NOMO-1 treated with dmso at 0.1 percent for 144 hours (cell line): ENCODE results near the gene LMX1B.
"Not testable (repeated sequence)": the region's sequence is repeated elsewhere in the genome, so short reads cannot be mapped to it uniquely, and the experiment has no call there.

ENCODE experiments used
- DNase-seq: peaks from one replicate; lab custom pipeline; 2025; ENCODE audit not compliant: unreplicated experiment; lab: John Stamatoyannopoulos, UW

The LMX1B gene

DNA sequence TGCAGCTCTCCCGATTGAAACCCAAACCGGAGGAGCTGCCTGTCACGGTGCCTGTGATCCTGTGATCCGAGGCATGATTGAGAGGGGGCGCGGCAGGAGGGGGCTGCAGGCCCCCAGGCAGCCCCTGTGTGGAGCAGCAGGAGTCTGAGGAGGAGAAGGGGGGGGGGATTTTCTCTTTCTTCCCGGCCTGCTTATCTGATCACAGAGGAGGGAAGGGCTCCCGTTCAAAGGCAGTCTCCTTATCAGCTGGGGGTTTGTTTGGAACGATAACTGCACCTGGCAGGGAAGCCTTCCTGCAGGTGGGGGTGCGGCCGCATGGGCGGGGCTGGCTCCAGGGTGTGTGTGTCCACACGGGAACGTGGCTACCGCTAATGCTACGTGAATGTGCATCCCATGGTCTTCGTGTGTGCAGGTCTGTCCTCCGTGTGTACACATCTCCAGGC is 38.4 kb downstream of the LMX1B start:
- DNase-seq = no peak

DNA sequence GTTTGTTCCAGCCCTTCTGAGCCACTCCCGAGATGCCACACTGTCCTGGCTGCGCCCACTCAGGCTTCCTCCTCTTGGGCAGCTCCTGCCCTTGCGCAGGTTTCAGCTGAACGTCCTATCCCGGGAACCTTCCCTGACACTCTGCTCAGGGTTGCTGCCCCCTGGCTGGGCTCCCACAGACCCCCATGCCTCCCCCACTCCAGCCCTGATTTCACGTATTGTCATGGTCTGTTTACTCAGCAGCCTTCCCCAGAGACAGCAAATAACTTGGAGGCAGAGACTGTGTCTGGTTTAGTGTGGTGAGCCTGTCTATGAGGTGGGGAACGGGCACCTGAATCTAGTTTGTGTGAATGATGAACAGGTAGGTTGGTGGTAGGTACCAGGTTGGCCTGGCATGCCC is 40.4 kb downstream of the LMX1B start:
- DNase-seq = no peak

DNA sequence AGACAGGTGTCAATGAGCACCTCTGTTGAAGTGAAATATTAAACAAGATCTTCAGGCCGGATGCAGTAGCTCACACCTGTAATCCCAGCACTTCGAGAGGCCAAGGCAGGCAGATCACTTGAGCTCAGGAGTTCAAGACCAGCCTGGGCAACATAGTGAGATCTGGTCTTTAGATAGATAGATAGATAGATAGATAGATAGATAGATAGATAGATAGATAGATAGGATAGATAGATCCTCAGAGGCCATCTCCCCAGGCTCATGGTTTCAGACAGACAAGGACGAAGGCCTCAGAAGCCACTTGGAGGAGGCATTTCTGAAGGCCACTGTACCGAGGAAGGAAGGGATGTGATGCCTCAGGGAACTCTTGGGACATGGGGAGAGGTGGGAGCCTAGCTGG is 42.5 kb downstream of the LMX1B start:
- not testable (repeated sequence) for DNase-seq

DNA sequence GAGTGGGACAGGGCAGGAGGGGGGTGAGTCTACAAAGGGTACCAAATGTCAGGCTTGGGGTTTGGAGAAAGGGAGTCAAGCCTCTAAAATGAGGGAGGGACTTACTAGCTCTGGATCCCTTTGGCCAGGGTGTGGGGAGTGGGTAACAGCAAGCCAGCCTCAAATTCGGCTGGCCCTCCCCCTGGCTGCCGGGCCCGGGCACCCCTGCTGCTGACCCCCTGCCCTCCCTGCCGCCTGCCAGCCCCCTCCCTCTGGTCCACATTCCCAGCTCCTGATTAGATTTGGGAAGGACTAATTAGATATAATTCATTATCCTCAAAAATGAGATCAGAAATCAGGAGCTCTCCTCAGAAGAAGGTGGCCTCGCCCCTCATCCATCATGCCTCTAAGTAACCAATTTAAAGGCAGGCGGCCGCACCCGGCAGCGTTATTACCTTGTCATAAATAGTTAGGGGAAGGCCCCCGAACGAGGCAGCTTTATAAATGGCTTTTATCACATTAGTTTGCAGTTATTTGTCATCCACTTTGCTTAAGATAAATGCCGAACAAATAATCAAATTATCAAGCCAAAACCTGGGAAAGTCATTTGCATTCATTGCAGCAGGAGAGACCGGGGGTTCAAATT is 44.6 kb downstream of the LMX1B start:
- DNase-seq = no peak

DNA sequence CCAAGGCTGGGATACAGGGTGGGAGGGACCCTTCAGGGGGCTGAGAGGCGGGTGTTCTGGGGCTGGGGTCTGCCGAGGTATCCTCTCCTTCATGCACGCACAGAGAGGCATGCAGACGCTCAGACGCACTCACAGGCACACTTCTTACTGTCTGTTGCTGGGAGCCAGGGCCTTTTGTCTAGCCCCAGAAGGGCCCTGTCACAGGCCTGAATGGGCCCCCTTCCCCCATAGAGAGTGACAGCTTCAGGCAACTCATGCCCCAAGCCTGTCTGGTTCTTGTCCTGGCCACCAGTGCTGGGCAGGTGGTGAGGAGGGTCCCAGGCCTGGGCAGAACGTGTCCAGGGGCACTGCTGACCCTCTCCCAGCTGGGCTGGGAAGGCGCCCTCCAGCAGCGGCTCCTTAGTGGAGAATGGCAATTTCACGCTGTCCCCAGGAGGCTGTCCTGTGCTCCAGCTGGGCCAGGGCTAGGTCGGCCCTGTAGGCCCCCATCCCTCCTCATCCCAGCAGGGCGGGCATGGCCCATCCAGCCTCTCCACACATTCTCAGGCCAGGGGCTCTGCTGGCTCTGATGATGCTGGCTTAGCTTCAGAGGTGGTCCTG is 45.3 kb downstream of the LMX1B start:
- DNase-seq = no peak

DNA sequence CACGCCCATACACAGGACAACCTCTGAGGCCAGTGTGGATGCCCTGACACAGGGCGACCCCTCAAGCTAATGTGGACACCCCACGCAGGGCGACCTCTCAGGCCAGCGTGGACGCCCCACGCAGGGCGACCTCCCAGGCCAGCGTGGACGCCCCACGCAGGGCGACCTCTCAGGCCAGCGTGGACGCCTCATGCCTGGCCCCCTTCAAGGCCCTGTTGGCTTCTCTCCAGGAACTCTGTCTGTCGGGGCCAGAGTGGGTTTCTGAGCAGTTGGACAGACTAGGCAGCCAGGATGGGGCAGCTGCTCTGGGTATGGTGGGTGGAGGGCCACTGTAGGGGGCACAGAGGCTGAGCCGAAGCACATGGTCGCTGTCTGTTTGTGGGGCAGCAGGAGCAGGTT is 47.4 kb downstream of the LMX1B start:
- no peak for DNase-seq

DNA sequence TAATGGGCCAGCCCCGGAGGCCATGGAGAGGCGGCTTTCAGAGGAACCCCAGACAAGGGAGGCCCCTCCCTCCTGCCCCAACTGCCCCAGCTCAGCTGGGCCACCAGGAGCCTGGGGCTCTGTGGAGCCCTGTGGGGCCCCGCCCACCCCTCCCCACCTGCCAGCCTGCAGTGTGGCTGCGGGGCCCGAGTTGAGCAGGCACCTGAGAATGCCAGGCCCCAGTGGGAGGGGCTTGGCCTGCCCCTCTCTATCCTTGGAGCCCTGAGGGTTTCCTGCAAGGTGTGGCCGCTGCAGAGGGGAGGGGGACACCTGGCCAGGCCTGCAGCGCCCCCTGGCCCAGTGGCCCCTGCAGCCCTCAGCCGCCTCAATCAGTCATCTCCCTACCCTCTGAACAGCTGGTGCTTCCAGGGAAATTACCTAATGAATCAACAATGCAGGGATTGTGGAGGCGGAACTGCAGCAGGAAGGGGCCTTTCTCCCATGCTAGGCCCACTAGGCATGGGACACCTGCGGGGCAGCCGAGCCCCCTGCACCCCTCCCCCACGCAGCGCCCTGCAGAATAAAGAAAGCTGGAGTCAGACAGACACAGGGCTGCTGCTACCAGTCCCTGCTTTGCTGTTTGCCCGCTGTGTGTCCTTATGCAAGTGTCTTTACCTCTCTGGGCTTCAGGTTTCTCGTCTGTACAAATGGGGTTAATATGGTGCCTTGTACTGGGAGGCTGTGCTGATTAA is 48.0 kb downstream of the LMX1B start:
- DNase-seq = no peak

DNA sequence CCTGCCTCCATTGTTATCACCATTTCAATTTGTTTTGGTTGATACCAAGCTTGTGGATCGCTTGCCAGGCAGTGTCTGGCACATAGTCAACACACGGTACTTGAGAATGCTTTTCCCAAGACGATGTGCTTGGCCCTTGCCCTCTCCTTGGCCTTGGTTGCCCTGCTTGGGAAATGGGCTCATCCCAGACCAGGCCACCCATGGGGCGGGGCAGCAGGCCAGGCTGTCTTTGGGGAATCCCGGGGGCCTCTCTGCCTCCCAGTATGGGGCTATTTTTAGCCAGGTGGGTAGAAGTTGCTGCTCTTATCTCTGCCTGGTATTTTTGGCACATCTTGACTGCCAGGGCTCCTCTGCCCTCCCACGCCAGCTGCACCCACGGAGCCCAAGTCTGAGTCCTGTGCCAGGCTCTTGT is 49.9 kb downstream of the LMX1B start:
- DNase-seq = no peak

DNA sequence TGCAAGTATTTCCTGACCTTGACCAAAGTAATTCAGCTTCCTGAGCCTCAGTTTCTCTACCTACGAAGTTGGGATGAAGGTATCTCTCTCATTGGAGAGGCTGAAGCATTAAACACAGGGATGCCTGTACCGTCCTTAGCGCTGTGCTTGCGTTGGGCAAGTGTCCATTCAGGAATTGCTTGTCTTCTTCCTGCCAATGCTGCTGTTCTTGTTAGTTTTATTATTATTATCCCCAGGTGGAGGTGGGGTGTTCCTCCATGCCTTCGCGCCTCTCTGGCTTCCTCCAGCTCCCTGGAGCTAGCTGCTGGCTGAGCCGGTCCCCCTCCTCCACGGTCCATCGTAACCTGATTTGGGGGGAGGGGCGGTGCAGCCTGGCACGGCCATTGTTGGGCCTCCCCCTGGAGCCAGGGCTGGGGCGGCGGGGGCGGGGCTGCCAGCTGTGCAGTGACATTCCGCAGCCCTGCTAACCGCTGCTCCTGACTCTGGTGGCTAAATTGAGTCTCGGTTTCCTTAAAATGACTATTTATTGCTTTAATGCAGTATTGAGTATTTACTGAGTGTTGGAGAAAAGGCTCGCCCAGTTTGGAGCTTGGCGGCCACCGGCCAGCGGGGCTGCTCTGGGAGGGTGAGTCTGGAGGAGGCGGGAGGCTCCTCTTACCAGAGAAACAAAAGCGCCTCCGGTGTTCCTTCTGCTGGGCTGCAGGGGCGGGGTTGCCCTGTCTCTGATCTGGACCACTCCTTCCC is 51.3 kb downstream of the LMX1B start:
- no peak for DNase-seq

DNA sequence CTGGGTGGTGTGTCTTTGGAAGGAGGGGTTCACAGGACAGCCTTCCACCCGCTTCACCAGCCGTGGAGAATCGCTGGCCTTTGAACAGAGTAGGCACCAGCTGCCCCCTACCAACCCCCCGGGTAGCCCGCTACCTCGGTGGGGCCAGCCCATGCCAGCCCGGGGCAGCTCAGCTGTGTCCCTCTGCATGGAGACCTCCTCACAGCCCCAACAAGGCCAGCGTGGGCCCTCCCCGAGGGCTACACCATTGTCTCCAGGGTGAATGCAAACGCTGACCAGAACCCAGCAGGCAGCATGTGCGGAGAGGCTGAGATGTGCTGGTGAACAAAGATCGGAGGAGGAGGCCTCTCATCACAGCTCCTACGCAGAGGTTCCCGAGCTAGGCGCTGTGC is 51.9 kb downstream of the LMX1B start:
- DNase-seq = no peak

DNA sequence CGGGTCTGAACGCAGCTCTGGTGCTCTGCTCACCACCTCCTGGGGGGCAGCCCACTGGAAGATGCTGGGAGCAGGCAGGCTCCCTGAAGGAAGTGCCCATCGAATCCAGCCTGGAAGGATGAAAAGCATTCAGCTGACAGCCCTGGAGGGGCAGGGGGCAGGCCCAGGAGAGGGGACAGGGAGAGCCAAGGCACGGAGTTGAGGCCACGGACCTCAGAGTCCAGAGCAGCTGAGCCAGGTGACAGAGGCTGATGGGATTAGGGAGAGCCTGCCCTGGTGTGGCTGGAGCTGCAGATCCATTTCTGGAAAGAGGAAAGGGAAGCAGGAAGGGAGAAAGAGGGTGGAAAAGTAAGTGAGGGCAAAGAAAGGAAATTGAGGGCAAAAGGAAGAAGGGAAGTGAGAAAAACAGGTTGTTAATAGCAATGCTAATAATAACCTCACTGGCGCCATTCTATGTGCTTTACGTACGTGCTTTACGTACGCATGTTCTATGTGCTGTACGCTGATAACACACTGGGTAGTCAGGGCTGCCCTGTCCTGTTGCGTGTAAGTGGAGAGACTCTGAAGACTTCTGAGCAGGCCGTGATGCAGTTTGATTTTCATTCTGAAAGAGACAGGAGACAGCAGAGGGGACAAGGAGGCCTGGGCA is 52.6 kb downstream of the LMX1B start:
- DNase-seq = no peak

DNA sequence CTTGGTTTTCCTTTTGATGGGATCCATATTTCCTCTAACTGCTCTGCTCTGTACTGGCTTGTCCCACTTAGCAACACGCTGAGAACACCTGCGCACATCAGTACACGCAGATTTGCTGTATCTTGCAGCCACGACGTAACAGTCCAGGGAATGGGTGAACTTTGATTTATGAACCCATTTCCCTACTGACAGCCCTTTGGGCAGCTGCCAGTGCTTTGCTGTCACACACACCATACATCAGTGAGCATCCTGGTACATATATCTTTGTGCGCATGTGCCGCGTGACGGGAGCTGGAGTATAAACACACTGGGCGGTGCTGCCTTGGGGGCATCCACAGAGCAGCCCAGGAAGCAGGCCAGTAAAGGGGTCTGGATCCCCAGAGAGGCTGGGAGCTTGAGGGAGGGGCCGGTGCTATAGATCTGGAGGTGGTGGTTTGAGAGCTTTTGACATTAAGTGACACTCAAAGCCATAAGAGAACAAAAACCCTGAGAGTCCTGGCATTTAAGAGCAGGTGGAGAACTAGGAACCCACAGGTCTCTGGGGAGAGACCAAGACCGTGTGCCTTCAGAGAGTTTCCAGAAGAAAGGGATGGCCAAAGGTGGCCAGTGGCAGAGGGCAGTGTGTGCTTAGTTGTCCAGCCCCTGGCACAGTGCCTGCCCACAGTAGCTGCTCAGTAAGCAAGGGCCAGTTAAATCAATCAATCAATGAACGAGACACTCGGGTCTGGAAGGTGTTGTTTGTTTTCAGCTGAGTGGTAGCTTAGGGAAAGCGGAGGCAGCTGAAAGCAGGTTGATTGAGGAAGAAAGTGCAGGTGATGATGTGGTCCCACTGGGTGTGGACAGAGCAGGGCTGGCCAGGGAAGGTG is 53.7 kb downstream of the LMX1B start:
- DNase-seq = no peak

DNA sequence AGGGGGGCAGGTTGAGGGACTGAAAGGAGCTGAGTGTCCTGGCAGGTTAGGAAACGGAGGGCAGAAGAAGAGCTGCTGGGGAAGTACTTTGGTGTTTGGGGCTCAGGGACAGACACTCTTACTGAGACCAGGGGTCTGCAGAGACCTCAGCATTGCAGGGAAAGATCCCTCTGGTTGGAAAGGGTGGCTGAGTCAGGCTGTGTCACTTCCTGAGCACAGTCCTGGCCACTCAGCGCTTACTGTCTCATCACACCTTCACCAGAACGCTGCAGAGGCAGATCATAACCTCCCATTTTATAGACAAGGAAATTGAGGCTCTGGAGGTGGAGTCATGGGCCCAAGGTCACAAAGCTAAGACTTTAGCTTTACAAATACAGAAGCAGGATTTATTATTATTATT is 54.3 kb downstream of the LMX1B start:
- no peak for DNase-seq

DNA sequence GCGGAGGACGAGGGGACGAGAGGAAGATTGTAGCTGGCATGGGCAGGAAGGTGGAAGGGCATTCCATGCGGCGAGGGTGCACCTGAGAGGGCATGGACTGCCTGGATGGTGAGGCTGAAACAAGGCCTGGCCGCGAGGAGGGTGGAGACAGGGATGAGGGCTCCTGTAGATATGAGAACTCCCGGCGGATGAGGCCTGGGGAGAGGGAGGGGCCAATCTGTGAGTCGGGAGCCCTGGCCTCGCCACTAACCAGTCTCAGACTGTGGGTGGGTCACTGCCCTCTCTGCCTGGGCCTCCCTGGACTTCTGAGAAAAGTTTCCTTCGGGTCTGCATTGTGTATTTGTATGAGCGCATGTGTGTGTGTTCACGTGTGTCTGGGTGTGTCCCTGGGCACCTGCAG is 55.4 kb downstream of the LMX1B start:
- DNase-seq = no peak

DNA sequence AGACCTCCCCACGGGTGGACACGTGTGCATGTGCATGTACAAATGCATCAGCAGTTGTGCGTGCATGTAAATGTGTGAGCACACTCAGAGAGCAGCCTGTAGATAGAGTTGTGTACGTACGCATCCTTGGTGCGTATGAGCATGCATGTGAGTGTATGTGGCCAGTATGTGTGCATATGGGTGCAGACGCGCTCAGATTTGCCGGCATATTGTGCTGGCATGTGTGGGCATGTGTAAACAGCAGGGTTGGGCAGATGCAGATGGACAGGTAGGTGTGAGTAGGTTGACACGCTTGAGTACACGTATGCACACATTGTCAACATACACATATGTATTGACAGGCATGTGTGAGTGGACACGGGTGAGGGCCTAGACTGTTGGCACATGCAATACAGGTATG is 56.5 kb downstream of the LMX1B start:
- DNase-seq = no peak

DNA sequence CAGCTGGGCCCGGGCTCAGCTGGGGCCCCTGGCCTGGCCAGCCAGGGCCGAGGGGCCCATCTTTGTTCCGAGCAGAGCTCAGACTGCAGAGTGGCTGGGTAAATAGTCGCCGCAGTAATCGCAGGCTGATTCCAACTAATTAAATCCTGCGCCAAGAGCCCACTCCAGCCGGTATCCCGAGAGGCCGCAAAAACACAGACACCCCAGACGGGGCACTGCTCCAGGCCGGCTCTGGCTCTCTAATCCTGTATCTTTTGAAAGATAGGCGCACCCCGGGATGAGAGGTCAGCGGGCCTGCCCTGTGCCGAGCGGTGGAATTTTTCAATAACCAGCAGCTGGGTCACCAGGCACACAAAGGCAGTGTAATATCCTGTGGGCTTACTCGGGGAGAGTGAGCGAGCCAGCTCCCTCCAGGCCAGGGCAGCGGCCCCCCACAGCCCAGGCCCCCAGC is 57.7 kb downstream of the LMX1B start:
- DNase-seq = no peak

DNA sequence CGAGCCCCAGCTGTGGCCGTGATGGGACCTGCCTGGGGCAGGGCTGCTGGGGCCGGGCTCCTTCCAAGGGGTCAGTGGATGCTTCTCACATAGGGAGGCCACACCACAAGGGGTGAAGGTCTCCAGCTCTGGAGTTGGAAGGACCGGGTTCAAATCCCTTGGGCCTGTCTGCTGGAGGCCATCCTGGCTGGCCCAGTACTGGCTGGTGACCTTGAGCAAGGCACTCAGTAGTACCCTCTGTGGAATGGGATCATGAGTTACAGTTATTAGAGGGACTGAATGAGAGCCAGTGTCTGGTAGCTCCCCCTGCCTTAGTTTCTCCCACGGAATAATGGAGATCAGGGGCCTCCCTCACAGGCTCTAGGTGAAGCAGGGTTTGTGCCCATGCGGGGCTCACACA is 58.3 kb downstream of the LMX1B start:
- DNase-seq = no peak

DNA sequence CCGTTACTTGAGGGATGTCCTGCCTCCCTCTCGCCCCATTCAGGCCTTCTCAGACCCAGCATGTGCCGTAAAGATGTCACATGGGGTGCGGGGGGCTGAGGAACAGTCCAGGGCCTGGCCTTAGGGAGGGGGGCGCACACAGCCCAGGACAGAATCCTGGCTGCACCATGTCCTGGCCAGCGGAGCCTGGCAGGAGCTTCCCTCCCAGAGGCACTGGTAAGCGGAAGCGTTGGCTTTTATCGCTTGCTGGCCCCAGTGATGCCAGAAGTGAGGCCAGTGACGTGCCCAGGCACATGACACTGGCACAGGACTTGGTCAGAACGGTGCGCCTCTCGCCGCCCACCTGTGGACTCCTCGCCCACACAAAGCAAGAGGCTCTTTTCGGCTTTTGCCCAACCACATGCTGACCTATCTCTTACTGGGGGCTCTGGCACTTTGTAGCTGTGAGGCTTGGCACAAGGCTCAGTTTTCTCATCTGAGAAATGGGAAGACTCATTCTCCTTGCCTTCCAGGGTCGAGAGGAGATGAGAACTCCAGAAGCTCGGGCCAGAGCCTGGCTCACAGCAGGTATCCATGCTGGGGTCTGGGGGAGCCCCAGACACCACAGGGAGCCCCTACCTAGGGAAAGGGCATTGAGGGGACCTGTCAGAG is 59.0 kb downstream of the LMX1B start:
- DNase-seq = no peak

DNA sequence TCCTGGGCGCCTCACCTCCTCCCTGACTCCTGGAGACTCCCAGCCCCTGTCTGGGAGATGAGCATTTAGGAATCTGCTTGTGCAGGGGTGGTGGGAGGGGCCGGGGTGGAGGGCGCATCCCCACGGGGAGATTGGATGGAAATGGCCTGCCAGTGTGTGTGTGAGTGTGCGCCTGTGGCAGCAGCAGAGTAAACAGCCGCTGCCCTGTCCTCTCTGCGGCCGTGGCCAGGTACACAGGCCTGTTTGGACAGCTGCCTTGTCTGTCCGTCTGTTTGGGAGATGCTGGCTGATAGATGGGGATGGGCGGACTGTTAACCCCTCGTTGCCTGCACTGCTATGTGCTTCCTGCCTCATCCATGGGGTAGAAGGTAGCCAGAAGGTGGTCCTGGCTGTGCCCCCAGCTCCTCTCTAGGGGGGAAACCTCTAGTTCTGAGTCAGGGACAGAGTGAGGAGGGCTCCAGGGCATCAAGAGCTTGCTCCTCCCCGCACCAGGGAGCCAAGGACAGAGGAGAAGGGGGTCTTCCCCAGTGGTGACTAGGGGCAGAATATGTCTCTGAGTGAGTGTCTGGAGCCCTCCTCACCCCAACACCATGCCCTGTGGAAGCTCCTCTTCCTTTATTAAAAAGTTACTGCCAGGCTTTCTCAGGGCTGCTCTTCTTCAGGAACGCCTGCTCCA is 60.1 kb downstream of the LMX1B start:
- no peak for DNase-seq
